GM23338 (cell line): ENCODE data around the gene TTC28. TPM values are rescaled to one million over a fixed set of nuclear protein-coding genes. Genes with fewer than 3 reads are reported as not detected.

ENCODE experiments used
- ATAC-seq: fragments of 200-7000 bp; cut with Tn5 transposase; 3 replicates; pipeline ENCODE4 v1.9.1; 2020
- DNase-seq: peaks from one replicate; pipeline ENCODE4 v3.0.0-alpha.2; 2015; ENCODE audit warnings: low spot score
- H2AFZ ChIP-seq: fragments of 200-600 bp; sonication (generic); 2 replicates; pipeline ENCODE4 v1.8.0; 2016; ENCODE audit warnings: antibody characterized with exemption, mild to moderate bottlenecking, moderate library complexity
- H3F3A ChIP-seq: fragments of 200-600 bp; sonication (generic); replicated peaks from 2 replicates; pipeline ENCODE4 v1.8.0; 2017; ENCODE audit warnings: antibody characterized with exemption, mixed run types, low read depth
- H3K27ac ChIP-seq: fragments of 200-600 bp; sonication (generic); 2 replicates; pipeline ENCODE4 v1.6.1; 2016; ENCODE audit warnings: low read depth
- H3K27me3 ChIP-seq: fragments of 200-600 bp; sonication (generic); 2 replicates; pipeline ENCODE4 v1.8.0; 2016; ENCODE audit warnings: mild to moderate bottlenecking, mixed run types, moderate library complexity; ENCODE audit not compliant: insufficient read depth
- H3K36me3 ChIP-seq: fragments of 200-600 bp; sonication (generic); 2 replicates; pipeline ENCODE4 v1.8.0; 2016; ENCODE audit warnings: mild to moderate bottlenecking; ENCODE audit not compliant: insufficient read depth
- H3K4me1 ChIP-seq: fragments of 200-600 bp; sonication (generic); 2 replicates; pipeline ENCODE4 v1.8.0; 2016; ENCODE audit warnings: mild to moderate bottlenecking, moderate library complexity; ENCODE audit not compliant: insufficient read depth
- H3K4me2 ChIP-seq: fragments of 200-600 bp; sonication (generic); 2 replicates; pipeline ENCODE4 v1.7.1; 2017; ENCODE audit warnings: mixed run types
- H3K4me3 ChIP-seq: fragments of 200-600 bp; sonication (generic); 2 replicates; pipeline ENCODE4 v1.6.1; 2016; ENCODE audit warnings: mixed run types
- H3K79me2 ChIP-seq: fragments of 200-600 bp; sonication (generic); replicated peaks from 2 replicates; pipeline ENCODE4 v1.8.0; 2017; ENCODE audit warnings: mild to moderate bottlenecking; ENCODE audit not compliant: insufficient read depth
- H3K9me2 ChIP-seq: fragments of 200-600 bp; sonication (generic); 2 replicates; pipeline ENCODE4 v1.8.0; 2017; ENCODE audit not compliant: insufficient read depth
- H4K20me1 ChIP-seq: fragments of 200-600 bp; sonication (generic); replicated peaks from 2 replicates; pipeline ENCODE4 v1.8.0; 2017; ENCODE audit warnings: mild to moderate bottlenecking; ENCODE audit not compliant: insufficient read depth
- H3K27ac Mint-ChIP-seq: 2 replicates; pipeline ENCODE4 v1.8.0; 2020; ENCODE audit warnings: inconsistent platforms, mild to moderate bottlenecking, moderate library complexity, mixed read lengths
- H3K27me3 Mint-ChIP-seq: 3 replicates; pipeline ENCODE4 v1.8.0; 2022; ENCODE audit warnings: low read depth, mild to moderate bottlenecking, moderate library complexity, mixed read lengths, inconsistent platforms; ENCODE audit not compliant: insufficient read depth, poor library complexity
- H3K36me3 Mint-ChIP-seq: 3 replicates; pipeline ENCODE4 v1.8.0; 2021; ENCODE audit warnings: low read depth, mild to moderate bottlenecking, inconsistent platforms, moderate library complexity, mixed read lengths
- H3K4me1 Mint-ChIP-seq: 3 replicates; pipeline ENCODE4 v1.8.0; 2020; ENCODE audit warnings: mild to moderate bottlenecking, inconsistent platforms, mixed read lengths
- H3K4me3 Mint-ChIP-seq: 3 replicates; pipeline ENCODE4 v1.8.0; 2021; ENCODE audit warnings: moderate library complexity, mild to moderate bottlenecking, inconsistent platforms, mixed read lengths
- H3K9me3 Mint-ChIP-seq: 3 replicates; pipeline ENCODE4 v1.8.0; 2020; ENCODE audit warnings: moderate library complexity, mild to moderate bottlenecking, inconsistent platforms, mixed read lengths
- CREB1 ChIP-seq: fragments of 250-450 bp; sonication (Bioruptor Pico); IDR thresholded peaks from 2 replicates; pipeline ENCODE4 v1.5.0; 2020; ENCODE audit warnings: low read depth, mild to moderate bottlenecking, moderate library complexity
- CTCF ChIP-seq, 2 experiments: fragments of 200-600 bp in 1 of 2; sonication (generic) in 1 of 2; conservative IDR thresholded peaks; 2 replicates each; pipeline versions ENCODE4 v1.5.1 to v1.6.1; 2016 to 2017; ENCODE audit warnings: antibody characterized with exemption in 2 of 2, low read depth in 2 of 2, mild to moderate bottlenecking in 2 of 2, moderate library complexity in 1 of 2
- ETS1 ChIP-seq: IDR thresholded peaks from 2 replicates; pipeline ENCODE4 v1.6.1; 2016; ENCODE audit warnings: antibody characterized with exemption
- EZH2 ChIP-seq: fragments of 200-600 bp; sonication (generic); IDR thresholded peaks from one replicate; pipeline ENCODE4 v1.8.0; 2017; ENCODE audit warnings: antibody characterized with exemption, mild to moderate bottlenecking, low read depth; ENCODE audit not compliant: unreplicated experiment
- EZH2phosphoT487 ChIP-seq: fragments of 200-600 bp; sonication (generic); IDR thresholded peaks from one replicate; pipeline ENCODE4 v1.8.1; 2018; ENCODE audit warnings: antibody characterized with exemption; ENCODE audit not compliant: unreplicated experiment
- NANOG ChIP-seq: IDR thresholded peaks from 2 replicates; pipeline ENCODE4 v1.6.1; 2016; ENCODE audit warnings: antibody characterized with exemption, borderline replicate concordance
- POLR2AphosphoS5 ChIP-seq: IDR thresholded peaks from 2 replicates; pipeline ENCODE4 v1.6.1; 2016; ENCODE audit warnings: antibody characterized with exemption, low read depth
- REST ChIP-seq: IDR thresholded peaks from one replicate; pipeline ENCODE4 v1.6.1; 2018; ENCODE audit warnings: antibody characterized with exemption; ENCODE audit not compliant: unreplicated experiment
- STAT1 ChIP-seq: IDR thresholded peaks from one replicate; pipeline ENCODE4 v1.6.1; 2016; ENCODE audit warnings: antibody characterized with exemption; ENCODE audit not compliant: unreplicated experiment
- ZNF331 ChIP-seq: fragments of 250-450 bp; sonication (Bioruptor Pico); IDR thresholded peaks from 2 replicates; pipeline ENCODE4 v1.5.0; 2020; ENCODE audit warnings: low read depth, mild to moderate bottlenecking, moderate library complexity
- ZNF462 ChIP-seq: fragments of 250-450 bp; sonication (Bioruptor Pico); IDR thresholded peaks from 2 replicates; pipeline ENCODE4 v1.5.0; 2020; ENCODE audit warnings: mild to moderate bottlenecking, moderate library complexity
- polyA plus RNA-seq: library from polyadenylated mRNA; unstranded; fragments of >200 nt; fragmentation: Nextera tagmentation; extraction: Ambion mirVana; gene quantifications from 2 replicates; pipeline ENCODE4 v1.2.1, GENCODE V29; 2016
- total RNA-seq: library from RNA; depleted of rRNA; stranded (reverse); fragments of >200 nt; shearing (Covaris generic); gene quantifications from 2 replicates; pipeline ENCODE4 v1.2.3, GENCODE V29; 2014

TTC28 gene
- total and polyA plus RNA-seq, 2 experiments from 2014 or later: 4.5 to 16.1 TPM

- Histone ChIP-seq H3K27ac (no peak overlapping the region), H3F3A (no peaks in the 10 kb centered on the region), H3K36me3 (no peaks in the 10 kb centered on the region), H3K79me2 (no peaks in the 10 kb centered on the region), H3K27me3 (no peaks in the 10 kb centered on the region), H4K20me1 (no peaks in the 10 kb centered on the region; the same call in 1 of the 2 replicates), H3K4me3 (no peak overlapping the region), H3K4me2 (no peak overlapping the region), H3K9me2 (no peaks in the 10 kb centered on the region), H3K4me1 (no peaks in the 10 kb centered on the region; the same call in 1 of the 2 replicates), H2AFZ (no peak overlapping the region)
- ATAC-seq (no peak), DNase-seq (no peak)
- Mint-ChIP-seq H3K27ac (no peak overlapping the region), H3K36me3 (no peaks in the 10 kb centered on the region), H3K27me3 (no peaks in the 10 kb centered on the region), H3K4me3 (no peak overlapping the region), H3K4me1 (peaks cover 10% of the 10 kb centered on the region; the same call in 2 of the 3 replicates), H3K9me3 (no peaks in the 10 kb centered on the region)
- TF ChIP-seq EZH2phosphoT487: no peak
- TF ChIP-seq REST: no peak
- TF ChIP-seq ZNF462 (CRISPR knock-in tag): no peak
- TF ChIP-seq ZNF331 (CRISPR knock-in tag): no peak
- no peak for TF ChIP-seq CTCF (conservative IDR thresholded peaks at IDR 0.05; ENCODE audit: low read depth in 2 of 2)
- no peak for TF ChIP-seq STAT1
- TF ChIP-seq CREB1 (CRISPR knock-in tag): no peak
- no peak for TF ChIP-seq POLR2AphosphoS5
- TF ChIP-seq EZH2: no peak
- no peak for TF ChIP-seq NANOG
- no peak for TF ChIP-seq ETS1
Observed at GRCh38 chr22:28053896-28054818, 625.5 kb downstream of the TTC28 start.
